ENCODE measurements around the gene PSD.

The PSD gene

DNA sequence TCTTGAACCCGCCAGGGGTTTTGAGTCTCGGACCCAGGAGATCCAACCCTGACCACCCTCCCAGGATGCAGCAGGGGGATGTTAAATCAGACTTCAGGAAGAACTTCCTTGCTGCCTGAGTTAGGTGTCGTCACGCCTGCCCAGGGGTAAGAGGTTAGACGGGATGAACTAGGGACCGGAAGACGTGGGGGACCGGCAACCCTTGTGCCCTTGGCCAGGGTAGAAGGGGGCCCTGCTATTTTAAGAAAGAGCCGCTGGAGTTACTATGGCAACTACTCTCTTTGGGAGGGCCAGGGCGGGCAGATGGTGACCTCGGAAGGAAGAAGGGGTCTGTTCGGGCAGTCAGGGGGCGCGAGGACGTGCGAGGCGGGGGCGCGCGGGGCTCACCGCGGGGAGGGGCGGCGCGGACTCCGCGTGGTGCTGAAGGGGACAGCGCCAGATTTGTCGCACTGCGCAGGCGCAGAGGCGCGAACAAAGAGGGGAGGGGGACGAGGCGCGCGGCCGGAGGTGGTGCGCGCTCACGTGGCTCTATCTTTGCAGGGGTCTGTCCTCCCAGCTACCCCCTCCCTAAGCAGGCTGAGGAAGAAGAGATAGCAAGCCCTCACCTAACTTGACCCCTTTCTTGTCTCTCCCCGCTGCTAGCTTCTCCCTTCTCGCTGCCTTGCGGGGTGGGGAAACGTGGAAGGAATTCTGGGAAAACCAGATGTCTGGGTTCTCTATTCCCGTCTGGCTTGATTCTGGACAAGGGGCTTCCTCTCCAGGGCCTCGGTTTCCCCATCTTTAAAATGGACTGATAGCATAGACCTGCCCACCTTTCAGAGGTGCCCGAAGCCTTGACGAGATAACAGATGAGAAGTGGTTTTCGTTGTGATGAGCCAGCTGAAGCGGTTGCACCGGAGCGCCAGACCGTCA is 940 bp upstream of the PSD start:
- DNase-seq, result peak; percentile 91

DNA sequence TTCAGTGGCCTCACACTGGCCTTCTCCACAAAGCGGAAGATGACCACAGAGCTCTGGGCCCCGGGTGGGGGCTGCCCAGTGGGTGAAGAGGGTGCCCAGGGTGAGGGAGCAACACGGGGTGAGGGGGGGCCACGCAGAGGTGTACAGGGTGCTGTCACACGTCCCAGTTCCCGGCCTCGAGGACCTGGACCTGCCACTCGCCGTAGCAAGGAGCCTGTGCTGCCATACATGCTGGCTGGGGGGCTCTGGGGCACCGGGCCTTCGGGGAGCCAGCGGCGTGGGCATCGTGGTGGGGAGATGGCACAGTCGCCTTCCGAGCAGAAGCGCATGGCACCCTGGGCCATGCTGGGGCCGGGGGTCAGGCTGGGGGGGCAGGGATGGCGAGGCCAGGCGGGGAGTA is 1.9 kb downstream of the PSD start:
- no peak for DNase-seq

DNA sequence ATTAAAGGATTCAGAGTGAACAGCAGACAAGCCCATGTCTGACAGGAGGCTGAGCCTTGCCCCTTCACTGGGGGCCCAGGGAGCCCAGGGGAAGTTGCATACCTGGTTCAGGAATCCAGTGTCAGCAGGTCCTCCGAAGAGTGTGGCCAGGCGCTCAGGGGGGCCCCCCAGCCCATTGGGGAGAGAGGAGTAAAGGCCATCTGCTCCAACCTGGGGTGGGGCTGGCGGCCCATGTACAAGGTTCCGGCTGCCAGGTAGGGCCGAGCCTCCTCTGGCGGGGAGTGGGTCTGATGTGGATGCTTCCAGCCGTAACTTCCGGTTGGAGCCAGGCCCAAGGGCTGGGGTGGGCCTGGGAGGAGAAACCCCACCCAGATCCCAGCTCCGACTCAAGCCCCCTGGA is 2.3 kb downstream of the PSD start:
- DNase-seq, result no peak

DNA sequence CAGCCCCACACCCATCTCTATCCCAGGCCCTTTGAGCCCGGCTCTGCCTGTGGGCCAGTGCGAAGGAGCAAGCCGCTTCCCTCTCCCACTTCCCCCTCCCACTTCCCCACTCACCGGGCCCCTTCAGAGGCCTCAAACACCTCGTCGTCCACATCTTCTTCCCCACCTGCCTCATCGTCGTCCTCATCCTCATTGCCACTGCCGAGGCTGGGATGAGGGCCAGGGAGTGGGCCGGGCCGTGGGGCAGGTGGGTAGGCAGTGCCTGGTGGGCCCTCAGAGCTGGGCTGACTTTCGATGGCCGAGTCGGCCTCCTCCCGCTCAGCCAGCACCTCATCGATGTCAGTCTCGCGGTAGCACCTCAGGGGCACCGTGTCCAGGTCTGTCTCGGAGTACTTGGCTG is 3.8 kb downstream of the PSD start:
- no peak for DNase-seq

DNA sequence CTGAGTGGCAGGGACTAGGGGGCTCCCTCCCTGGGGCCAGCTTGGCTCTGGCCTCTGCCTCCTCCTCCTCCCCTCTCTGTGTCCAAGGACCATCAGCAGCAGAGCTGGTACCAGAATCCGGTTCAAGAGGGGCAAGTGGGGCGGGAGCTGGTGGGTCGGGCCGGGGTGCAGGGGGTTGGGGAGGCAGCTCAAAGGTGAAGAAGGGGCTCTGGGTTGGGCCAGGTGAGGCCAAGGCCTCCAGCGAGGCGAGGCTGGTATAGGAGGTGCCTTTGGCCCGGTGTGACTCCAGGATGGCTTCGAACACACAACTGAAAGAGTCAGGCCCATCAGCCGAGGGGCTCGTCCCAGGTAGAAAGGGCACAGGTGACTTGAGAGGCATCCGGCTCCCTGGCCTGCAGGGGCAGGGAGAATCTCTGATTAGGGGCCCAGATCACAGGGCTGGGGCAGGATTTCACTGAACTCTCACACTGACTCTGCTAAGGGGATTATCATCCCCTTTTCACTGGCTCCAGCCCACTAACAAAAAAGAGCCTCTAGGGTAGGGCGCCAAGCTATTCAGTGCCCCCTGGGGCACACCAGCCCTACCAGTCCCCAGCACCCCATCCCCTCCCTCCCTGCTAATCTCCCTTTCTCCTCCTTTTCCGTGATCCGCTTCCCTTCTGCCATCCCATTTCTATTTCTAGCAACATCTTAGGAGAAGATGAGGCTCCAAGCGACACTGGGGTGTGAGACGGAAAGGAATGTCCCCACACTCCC is 4.6 kb downstream of the PSD start:
- no peak for DNase-seq

DNA sequence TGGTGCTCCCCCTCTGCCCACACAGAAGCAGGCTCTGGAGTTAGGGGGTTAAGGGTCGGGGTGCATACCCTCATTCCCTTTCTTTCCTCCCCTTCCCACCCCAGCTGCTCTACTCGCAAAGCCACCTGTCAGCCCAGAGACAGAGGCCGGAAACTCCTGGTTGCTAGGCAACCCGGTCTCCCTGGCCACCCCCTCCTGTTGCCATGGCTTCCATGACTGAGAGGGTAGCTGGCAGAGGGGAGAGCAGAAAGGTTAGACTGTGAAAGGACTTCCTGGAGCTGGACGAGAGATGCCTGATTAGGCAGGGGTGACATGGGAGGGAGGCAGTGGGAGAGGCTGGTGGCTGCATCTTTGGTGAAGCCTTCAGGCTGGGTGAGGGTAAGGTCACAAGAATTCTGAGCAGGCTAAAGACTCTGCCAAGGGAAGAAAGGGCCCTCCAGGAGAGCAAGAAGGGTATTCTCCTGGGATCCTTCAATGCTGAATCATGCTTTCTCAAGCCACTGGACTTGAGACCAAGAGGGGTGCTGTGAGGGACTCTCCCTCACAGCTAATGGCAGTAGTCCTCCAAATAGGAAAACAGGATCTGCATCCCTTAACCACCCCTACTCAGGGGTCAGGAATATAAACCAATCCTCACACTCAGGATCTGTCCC is 5.4 kb downstream of the PSD start:
- peak; percentile 78 for DNase-seq

DNA sequence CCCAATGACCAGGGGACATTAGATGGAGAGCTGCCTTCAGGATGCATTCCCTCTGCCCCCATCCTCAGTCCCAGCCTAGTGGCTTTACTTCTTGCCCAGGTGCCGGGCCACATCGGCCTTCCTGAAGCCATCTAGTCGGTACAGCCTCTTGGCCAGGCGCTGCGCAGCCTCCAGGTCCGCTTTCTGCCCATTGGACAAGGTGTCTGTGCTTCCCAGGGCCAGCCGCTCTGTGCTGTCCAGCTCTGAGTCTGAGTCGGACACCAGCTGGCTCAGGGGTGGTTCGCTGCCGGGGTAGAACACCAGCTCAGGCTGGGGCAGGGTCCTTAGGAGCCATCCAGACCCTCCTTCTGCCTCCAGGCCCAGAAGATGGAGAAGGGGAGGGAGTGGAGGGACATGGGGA is 6.3 kb downstream of the PSD start:
- DNase-seq, result no peak

DNA sequence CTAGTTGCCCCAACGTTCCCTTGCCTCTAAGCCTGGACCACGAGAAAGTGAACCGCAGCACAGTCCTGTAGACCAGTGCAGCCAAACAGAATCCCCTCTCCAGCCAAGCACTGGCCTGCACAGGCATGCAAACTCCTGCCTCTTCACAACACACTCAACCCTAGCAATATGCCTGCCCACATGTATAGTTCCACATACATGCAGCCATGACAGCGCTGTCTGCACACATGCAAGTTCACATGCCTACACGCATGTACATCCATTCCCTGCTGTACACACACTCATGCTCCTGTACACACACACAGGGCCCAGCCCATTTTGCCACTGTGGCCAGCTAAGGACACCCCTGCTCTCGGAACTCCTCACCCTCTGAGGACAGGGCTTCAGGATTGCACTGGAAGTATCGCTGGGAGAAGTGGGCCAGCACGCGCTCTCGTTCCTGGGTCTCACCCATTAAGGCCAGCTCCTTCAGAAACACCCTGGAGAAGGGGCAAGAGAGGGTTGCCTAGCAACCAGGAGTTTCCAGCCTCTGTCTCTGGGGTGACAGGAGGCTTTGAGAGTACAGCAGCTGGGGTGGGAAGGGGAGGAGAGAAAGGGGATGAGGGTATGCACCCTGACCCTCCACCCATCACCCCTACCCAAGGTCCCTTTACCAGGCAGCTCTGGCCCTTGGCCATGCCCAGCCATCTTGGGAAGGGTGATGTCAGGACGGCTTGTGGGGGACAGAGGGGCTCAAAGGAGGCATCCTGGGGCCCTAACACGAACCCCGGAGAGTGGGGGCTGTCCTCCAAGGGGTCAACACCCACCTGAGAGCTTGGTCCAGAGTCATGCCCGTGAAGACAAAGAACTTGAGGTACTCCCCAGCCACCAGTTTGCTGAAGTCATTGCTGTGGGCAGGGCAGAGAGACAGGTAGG is 7.0 kb downstream of the PSD start:
- DNase-seq, result no peak

DNA sequence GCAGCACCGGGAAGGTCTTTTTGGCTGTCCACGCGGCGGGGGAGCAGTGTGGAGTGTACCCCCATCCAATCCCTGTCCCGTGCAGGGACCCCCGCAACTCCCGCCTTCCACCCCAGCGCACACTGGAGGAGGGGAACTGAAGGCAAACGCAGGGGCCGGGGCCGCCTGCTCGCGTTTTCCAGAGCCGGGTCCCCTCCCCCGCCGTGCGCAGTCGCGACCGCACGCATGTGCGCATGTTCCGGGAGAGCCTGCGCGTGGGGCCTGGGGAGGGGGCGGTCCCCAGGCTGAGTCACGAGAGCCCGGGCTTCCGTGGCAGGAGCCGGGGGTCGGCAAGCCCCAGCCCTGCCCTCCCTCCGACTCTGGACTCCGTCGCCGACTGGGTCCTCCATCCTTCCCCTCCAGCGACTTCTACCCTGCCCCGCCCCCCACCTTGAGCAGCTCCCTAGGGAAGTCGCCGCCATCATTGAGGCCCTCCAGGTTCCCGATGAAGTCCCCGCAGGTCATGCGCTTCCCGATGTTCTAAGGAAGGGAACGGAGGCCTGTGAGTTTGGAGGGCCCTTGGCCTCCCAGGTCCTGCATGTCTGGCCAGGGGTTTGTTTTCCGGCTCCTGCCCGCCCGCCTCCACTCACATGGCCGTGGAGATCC is 8.0 kb downstream of the PSD start:
- peak; percentile 83 for DNase-seq

DNA sequence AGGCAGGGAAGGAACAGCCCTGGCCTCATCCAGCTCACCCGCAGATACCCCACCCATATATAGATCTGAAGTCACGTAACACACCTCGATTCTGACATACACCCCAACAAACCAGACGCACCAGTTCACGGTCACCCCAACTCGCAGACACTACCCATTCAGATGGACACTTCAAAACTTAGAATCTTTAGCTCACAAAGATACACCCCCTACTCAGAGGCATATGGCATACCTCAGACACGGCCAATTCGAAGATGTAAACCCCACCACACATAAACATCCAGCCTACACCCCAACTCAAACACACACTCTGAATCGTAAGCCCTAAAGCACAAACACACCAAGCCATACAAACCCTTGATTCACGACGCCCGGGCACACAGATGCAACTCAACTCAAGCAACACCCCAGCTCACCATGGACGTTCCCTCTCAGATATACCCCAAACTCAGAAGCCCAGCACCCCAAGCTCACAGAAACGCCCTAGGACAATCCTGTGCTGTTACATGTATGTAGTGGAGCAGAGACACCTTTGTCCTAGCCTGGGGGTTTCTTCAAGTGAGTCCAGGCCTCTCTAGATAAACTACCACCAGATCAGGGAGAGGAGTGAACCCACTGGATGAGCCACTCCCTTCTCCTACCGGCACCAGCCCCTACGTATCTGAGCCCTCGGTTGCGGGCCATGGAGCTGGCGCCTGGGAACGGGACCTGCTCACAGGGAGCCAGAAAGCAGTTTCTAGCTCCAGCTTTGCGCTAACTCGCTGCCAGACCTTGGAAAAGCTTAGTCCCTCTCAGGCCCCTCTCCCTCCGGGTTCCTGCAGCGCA is 8.8 kb downstream of the PSD start:
- no peak for DNase-seq

DNA sequence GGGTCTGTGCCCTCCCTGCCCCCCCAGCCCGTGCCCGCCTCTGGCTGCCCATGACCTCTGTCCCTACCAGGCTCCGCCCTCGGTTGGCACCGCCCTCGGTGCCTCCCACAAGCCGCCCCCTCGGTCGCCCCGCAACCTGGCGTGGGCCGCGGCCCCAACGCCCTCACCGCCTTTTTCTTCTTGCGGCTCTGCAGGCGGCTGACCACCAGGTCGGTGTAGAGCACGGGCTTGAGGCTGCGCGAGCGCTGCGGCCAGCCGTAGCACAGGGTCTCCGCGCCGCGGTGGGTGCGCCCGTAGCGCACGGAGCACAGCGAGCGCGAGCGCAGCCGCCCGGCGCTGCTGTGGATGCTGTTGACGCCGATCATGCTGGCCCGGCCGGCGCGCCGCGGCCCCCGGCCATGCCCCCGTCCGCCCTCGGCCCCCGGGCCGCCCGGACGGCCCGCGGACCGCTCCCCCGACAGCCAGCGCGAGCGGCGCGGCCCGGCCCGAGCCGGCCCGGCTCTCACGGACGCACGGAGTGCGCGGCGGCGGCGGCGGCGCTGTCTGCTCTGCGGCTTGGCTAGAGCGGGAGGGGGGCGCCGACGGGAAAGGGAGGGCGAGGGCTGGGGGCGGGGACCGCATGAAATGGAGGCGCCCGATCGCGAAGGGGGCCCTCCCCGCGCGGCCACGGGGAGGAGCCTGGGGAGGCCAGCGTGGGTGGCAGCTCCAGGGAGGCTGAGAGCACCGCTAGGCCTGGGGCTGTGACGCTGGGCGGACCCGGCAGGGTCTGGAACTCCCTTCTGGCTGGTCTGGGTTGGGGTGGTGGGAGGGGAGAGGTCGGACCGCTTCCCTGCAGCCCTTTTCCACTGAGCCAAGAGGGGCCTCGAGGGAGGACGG is 9.6 kb downstream of the PSD start:
- DNase-seq, result peak; percentile 90

DNA sequence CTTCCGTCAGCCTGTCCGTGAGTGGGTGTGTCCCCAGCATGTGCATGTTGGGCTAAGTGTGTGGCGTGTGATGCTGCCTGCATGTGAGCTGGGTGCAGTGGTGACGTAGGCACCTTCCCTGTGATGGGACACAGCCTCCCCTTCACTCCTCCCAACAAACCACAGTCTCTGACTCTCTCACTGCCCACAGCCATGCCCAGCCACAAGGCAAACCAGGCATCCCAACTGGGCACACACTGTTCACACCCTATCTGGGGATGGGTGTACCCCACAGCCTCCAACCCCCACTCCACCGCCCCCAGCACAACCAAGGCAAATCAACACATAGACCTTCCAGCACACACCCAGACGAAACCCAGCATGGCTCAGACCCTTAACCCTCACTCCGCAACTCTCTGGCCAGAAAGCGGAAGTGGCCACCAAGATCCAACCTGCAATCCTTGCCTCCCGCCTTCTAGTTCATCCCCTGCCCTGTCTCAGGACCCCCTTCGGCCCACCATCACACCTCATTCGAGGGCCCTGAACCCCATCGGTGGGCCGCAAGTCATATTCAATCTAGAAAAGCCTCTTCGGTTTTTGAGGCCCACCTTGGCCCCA is 10.4 kb downstream of the PSD start:
- DNase-seq, result no peak

DNA sequence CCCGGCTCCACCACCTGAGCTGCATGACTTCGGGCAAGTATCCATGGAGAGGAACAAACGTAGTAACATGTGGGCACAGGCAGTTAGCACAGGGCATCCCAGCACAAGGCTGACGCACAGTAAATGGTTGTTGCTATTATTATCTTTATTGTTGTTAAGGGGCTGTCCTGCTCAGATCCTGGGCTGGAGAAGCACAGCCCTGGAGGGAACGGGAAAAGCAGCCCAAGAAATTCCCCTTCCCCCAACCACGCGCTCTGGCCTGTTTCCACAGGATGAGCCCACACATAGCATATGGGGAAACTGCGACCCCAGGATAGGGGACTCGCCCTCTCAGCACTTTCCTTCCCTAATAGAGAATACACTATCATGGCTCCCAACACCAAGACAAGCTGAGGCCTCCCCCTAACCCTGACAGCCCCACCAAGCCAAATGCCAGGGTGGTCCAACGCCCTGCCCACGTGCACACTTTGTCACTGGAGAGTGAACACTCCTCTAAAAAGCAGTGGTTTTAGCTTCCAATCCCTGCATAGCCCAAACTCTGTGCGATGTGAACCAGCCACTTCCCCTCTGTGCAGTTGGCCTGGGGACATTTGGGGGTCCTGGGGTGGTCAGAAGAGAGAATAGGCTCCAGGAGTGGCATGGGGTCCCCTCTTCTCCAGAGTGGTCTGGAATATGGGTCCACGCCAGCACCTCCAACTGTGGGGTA is 11.0 kb downstream of the PSD start:
- DNase-seq, result no peak

DNA sequence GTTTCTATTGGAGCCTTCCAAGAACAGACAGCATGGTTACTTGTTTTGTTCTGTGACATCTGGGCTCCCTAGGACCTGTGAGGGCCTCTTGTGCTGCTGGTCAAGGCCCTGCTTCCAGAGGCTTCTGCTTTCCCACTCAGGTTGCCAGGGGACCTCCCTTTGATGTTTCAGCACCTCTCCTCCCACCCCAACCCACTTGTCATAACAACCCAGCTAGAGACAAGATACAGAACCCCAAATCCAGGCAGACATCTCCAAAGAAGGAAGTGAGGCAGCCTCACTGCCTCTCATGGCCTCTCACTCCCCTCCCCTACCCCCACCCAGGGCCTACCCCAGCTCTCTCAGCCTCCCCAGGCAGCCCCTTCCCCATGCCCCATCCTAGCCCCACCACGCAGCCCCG is 11.8 kb downstream of the PSD start:
- no peak for DNase-seq

DNA sequence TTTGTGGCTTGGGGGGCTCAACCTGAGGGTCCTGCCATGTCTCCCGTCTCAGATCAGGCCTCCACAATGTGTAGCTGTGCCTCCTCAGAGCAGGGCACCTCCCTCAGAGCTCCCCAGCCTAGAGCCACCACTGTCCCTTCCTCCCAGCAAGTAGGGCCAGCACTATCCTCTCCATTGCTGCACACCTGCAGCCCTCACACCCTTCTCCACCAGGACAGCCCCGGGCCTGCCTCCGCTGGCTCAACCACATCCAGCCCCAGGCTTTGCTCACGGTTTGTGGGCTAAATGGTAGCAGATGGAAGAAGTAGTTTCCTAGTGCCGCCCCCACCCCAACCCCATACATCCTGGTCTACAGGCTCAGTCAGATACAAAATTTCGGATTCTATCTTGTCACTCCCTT is 13.0 kb downstream of the PSD start:
- no peak for DNase-seq

DNA sequence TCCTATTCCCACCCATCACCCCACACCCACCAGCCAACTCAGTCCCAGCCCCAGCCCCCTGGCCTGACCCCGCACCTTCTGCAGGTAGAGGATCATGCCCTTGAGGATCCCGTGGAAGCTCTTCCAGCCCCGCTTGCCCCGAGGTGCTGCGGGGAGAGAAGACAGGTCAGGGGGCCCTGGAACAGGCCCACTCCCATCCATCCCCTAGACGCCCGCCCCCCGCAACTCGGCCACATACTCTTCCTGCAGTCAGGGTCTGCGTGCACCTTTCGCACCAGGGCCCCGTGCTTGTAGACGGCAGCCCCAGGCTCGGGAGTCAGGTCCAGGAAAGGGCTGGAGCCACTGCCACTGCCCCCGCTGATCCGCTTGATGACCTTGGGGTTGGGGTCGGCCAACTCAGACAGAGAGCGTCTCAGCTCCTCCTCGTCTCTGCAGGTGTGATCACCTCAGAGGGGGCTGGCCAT is 13.4 kb downstream of the PSD start:
- DNase-seq, result no peak

DNA sequence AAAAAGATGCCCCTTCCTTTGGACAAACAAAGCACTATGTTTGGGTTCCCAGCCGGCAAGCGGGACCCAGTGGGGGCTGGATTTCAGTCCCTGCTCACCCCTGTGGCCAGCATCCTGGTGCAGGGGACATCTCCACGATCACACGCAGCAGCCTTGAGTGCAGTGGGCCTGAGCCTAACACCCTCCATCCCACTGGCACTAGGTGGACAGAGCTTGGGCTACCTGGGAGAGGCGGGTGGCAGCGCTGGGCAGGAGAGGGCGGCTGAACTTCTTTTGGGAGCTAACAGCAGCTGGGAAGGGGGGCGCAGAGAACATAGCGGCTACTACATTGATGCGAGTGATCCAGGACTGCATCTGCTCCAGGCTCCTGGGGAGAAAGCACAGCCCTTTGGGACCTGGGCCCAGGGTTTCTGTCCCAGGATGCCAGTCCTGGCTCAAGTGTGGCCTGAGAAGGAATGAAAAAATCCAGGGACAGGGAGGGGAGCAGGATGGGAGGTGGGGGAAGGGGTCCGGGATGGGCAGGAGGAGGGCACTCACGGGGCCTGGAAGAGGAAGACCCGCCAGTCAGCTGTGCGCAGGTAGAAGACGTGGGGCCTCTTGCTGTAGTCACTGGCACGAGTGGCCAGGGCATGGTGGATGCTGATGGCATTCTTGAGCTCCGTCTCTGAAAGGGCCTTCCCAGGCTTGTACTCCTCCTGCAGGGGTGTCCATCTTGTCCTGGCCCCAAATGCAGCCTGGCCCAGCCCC is 14.1 kb downstream of the PSD start:
- DNase-seq, result no peak

DNA sequence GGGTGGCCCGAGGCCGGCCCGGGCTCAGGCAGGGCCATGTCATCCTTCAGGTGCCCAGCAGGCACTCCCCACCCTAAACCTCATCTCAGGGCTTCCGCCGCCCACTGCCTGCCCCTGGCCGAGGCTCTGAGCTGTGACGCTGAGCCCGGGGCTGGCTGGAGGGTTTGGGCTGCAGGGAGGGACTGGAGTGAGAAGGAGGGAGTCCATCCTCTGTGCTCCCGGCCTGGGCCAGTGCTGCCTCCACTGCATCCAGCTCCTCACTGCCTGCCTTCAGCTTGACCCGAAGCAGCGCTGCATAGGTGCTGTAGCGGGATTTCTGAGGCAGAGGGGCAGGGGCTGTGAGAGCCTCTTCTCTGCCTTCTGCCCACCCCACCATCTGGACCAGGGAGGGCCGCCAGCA is 15.5 kb downstream of the PSD start:
- peak; percentile 62 for DNase-seq
